Karpas-422 (cell line): ENCODE data around the gene BCHE. TPM values are rescaled to one million over a fixed set of nuclear protein-coding genes. Genes with fewer than 3 reads are reported as not detected.

Source experiments
- DNase-seq: peaks from one replicate; pipeline ENCODE4 v3.0.0-alpha.2; 2015
- H2AFZ ChIP-seq: fragments of 200-600 bp; sonication (generic); 2 replicates; pipeline ENCODE4 v1.6.1; 2014; ENCODE audit warnings: antibody characterized with exemption, low read length, mixed read lengths
- H3K27ac ChIP-seq: fragments of 200-600 bp; sonication (generic); 2 replicates; pipeline ENCODE4 v1.5.1; 2014; ENCODE audit warnings: mild to moderate bottlenecking, low read length, moderate library complexity
- H3K27me3 ChIP-seq: fragments of 200-600 bp; sonication (generic); 2 replicates; pipeline ENCODE4 v1.6.1; 2014; ENCODE audit warnings: low read length, mixed read lengths
- H3K36me3 ChIP-seq: fragments of 200-600 bp; sonication (generic); 2 replicates; pipeline ENCODE4 v1.6.1; 2014; ENCODE audit warnings: low read length, mixed read lengths; ENCODE audit not compliant: insufficient read depth
- H3K4me1 ChIP-seq: fragments of 200-600 bp; sonication (generic); 2 replicates; pipeline ENCODE4 v1.6.1; 2014; ENCODE audit warnings: mild to moderate bottlenecking, low read length, mixed read lengths
- H3K4me2 ChIP-seq: fragments of 200-600 bp; sonication (generic); 2 replicates; pipeline ENCODE4 v1.6.1; 2014; ENCODE audit warnings: low read length, low read depth, mild to moderate bottlenecking; ENCODE audit not compliant: poor library complexity, severe bottlenecking
- H3K4me3 ChIP-seq: fragments of 200-600 bp; sonication (generic); 2 replicates; pipeline ENCODE4 v1.5.1; 2014; ENCODE audit warnings: mild to moderate bottlenecking, antibody characterized with exemption, low read length, mixed read lengths
- H3K79me2 ChIP-seq: fragments of 200-600 bp; sonication (generic); 2 replicates; pipeline ENCODE4 v1.6.1; 2014; ENCODE audit warnings: mild to moderate bottlenecking, low read length, mixed read lengths
- H3K9ac ChIP-seq: fragments of 200-600 bp; sonication (generic); 2 replicates; pipeline ENCODE4 v1.6.0; 2014; ENCODE audit warnings: low read length
- H3K9me2 ChIP-seq: fragments of 200-600 bp; sonication (generic), shearing (Covaris generic); replicated peaks from 2 replicates; pipeline ENCODE4 v1.6.0; 2014; ENCODE audit warnings: mild to moderate bottlenecking, low read length, moderate library complexity; ENCODE audit not compliant: insufficient read depth
- H3K9me3 ChIP-seq: fragments of 300-700, 200-600 bp; sonication (generic); 2 replicates; pipeline ENCODE4 v1.6.1; 2014; ENCODE audit warnings: low read length, mixed read lengths
- H4K20me1 ChIP-seq: fragments of 200-600 bp; sonication (generic); 2 replicates; pipeline ENCODE4 v1.6.1; 2014; ENCODE audit warnings: mild to moderate bottlenecking, antibody characterized with exemption, low read length, low read depth; ENCODE audit not compliant: insufficient read depth
- total RNA-seq: library from RNA; depleted of rRNA; stranded (reverse); fragments of >200 nt; shearing (Covaris generic); gene quantifications from 2 replicates; pipeline ENCODE4 v1.2.3, GENCODE V29; 2014; ENCODE audit warnings: low replicate concordance

The BCHE gene
- total RNA-seq, 1 experiment from 2014 or later = 0.11 TPM

GRCh38 chr3:165786013-165786412 lies 51.2 kb downstream of the BCHE start:
- H3K4me2 ChIP-seq = no peak overlapping the region
- no peak overlapping the region for H2AFZ ChIP-seq
- peaks cover 12% of the 10 kb centered on the region; the same call in 1 of the 2 replicates for H3K9me3 ChIP-seq
- DNase-seq = no peak
- no peak overlapping the region for H3K4me3 ChIP-seq
- H3K4me1 ChIP-seq = no peaks in the 10 kb centered on the region
- H3K27ac ChIP-seq = no peak overlapping the region
- H3K79me2 ChIP-seq = no peaks in the 10 kb centered on the region
- no peaks in the 10 kb centered on the region for H3K36me3 ChIP-seq
- no peaks in the 10 kb centered on the region for H4K20me1 ChIP-seq
- no peak overlapping the region for H3K9ac ChIP-seq
- no peaks in the 10 kb centered on the region for H3K9me2 ChIP-seq
- no peaks in the 10 kb centered on the region for H3K27me3 ChIP-seq

GRCh38 chr3:165784337-165784736 lies 52.9 kb downstream of the BCHE start:
- no peaks in the 10 kb centered on the region for H3K9me2 ChIP-seq
- H3K9me3 ChIP-seq = peaks cover 12% of the 10 kb centered on the region; the same call in 1 of the 2 replicates
- H3K27ac ChIP-seq = no peak overlapping the region
- H4K20me1 ChIP-seq = no peaks in the 10 kb centered on the region
- H3K4me3 ChIP-seq = no peak overlapping the region
- H3K27me3 ChIP-seq = no peaks in the 10 kb centered on the region
- H3K36me3 ChIP-seq = no peaks in the 10 kb centered on the region
- H3K4me2 ChIP-seq = no peak overlapping the region
- H2AFZ ChIP-seq = no peak overlapping the region
- no peak for DNase-seq
- H3K4me1 ChIP-seq = no peaks in the 10 kb centered on the region
- no peaks in the 10 kb centered on the region for H3K79me2 ChIP-seq
- no peak overlapping the region for H3K9ac ChIP-seq

GRCh38 chr3:165783383-165783782 lies 53.8 kb downstream of the BCHE start:
- no peak overlapping the region for H3K4me2 ChIP-seq
- H3K27ac ChIP-seq = no peak overlapping the region
- H3K4me3 ChIP-seq = no peak overlapping the region
- no peaks in the 10 kb centered on the region for H3K9me2 ChIP-seq
- no peaks in the 10 kb centered on the region for H3K36me3 ChIP-seq
- H2AFZ ChIP-seq = no peak overlapping the region
- H3K9me3 ChIP-seq = peaks cover 10% of the 10 kb centered on the region; the same call in 1 of the 2 replicates
- no peaks in the 10 kb centered on the region for H4K20me1 ChIP-seq
- no peaks in the 10 kb centered on the region for H3K4me1 ChIP-seq
- no peak overlapping the region for H3K9ac ChIP-seq
- no peaks in the 10 kb centered on the region for H3K79me2 ChIP-seq
- H3K27me3 ChIP-seq = no peaks in the 10 kb centered on the region
- no peak for DNase-seq

- Histone ChIP-seq H2AFZ (no peak overlapping the region), H3K27ac (no peak overlapping the region), H3K27me3 (no peaks in the 10 kb centered on the region), H3K79me2 (no peaks in the 10 kb centered on the region), H3K9ac (no peak overlapping the region), H3K9me3 (peaks cover 10% of the 10 kb centered on the region; the same call in 1 of the 2 replicates), H3K9me2 (no peaks in the 10 kb centered on the region), H3K4me1 (no peaks in the 10 kb centered on the region), H3K36me3 (no peaks in the 10 kb centered on the region), H4K20me1 (no peaks in the 10 kb centered on the region), H3K4me3 (no peak overlapping the region), H3K4me2 (no peak overlapping the region)
- DNase-seq = no peak
Measured at GRCh38 chr3:165778891-165779290, 58.3 kb downstream of the BCHE start.

- Histone ChIP-seq H3K27me3 (no peaks in the 10 kb centered on the region), H4K20me1 (no peaks in the 10 kb centered on the region), H3K9me3 (peaks cover 8% of the 10 kb centered on the region; the same call in 1 of the 2 replicates), H3K79me2 (no peaks in the 10 kb centered on the region), H3K4me3 (no peak overlapping the region), H3K36me3 (no peaks in the 10 kb centered on the region), H3K4me2 (no peak overlapping the region), H3K27ac (no peak overlapping the region), H3K9me2 (no peaks in the 10 kb centered on the region), H2AFZ (no peak overlapping the region), H3K4me1 (no peaks in the 10 kb centered on the region), H3K9ac (no peak overlapping the region)
- no peak for DNase-seq
Measured at GRCh38 chr3:165778456-165778855, 58.8 kb downstream of the BCHE start.

- Histone ChIP-seq H3K79me2 (no peaks in the 10 kb centered on the region), H3K9me2 (no peaks in the 10 kb centered on the region)
Measured at GRCh38 chr3:165775824-165776223, 61.4 kb downstream of the BCHE start.

GRCh38 chr3:165770781-165771180 lies 66.4 kb downstream of the BCHE start:
- H2AFZ ChIP-seq = no peak overlapping the region

More at GRCh38 chr3:165775824-165776223, 61.4 kb downstream of the BCHE start:
- no peak overlapping the region for H3K4me3 ChIP-seq
- no peak overlapping the region for H3K9ac ChIP-seq
- DNase-seq = no peak
- no peaks in the 10 kb centered on the region for H3K36me3 ChIP-seq
- no peaks in the 10 kb centered on the region for H3K27me3 ChIP-seq
- no peak overlapping the region for H3K4me2 ChIP-seq
- H3K4me1 ChIP-seq = no peaks in the 10 kb centered on the region
- H3K27ac ChIP-seq = no peak overlapping the region
- H2AFZ ChIP-seq = no peak overlapping the region
- peaks cover 3% of the 10 kb centered on the region; the same call in 1 of the 2 replicates for H3K9me3 ChIP-seq
- no peaks in the 10 kb centered on the region for H4K20me1 ChIP-seq

GRCh38 chr3:165768680-165769079 lies 68.5 kb downstream of the BCHE start:
- Histone ChIP-seq H3K9ac (no peak overlapping the region), H3K27me3 (no peaks in the 10 kb centered on the region), H3K9me3 (no peaks in the 10 kb centered on the region; the same call in 1 of the 2 replicates), H3K79me2 (no peaks in the 10 kb centered on the region), H3K4me2 (no peak overlapping the region), H2AFZ (no peak overlapping the region), H3K36me3 (no peaks in the 10 kb centered on the region), H3K9me2 (no peaks in the 10 kb centered on the region), H3K4me3 (no peak overlapping the region), H4K20me1 (no peaks in the 10 kb centered on the region), H3K27ac (no peak overlapping the region), H3K4me1 (no peaks in the 10 kb centered on the region)
- no peak for DNase-seq

More at GRCh38 chr3:165770781-165771180, 66.4 kb downstream of the BCHE start:
- H3K27me3 ChIP-seq = no peaks in the 10 kb centered on the region
- no peaks in the 10 kb centered on the region for H3K9me2 ChIP-seq
- H3K36me3 ChIP-seq = no peaks in the 10 kb centered on the region
- no peaks in the 10 kb centered on the region for H4K20me1 ChIP-seq
- no peaks in the 10 kb centered on the region for H3K4me1 ChIP-seq
- H3K9ac ChIP-seq = no peak overlapping the region
- H3K27ac ChIP-seq = no peak overlapping the region
- no peak for DNase-seq
- H3K9me3 ChIP-seq = no peaks in the 10 kb centered on the region; the same call in 1 of the 2 replicates
- no peak overlapping the region for H3K4me2 ChIP-seq
- H3K79me2 ChIP-seq = no peaks in the 10 kb centered on the region
- no peak overlapping the region for H3K4me3 ChIP-seq
